Measurements from ENCODE around the gene PRKAG2.

GRCh38 chr7:151684408-151685175, 192.3 kb downstream of the PRKAG2 start:
- TF ChIP-seq CTCF (conservative IDR thresholded peaks at IDR 0.05; ENCODE audit: low read length) (no peak), EZH2phosphoT487 (IDR thresholded peaks at IDR 0.05; ENCODE audit: borderline replicate concordance) (no peak)
